Measurements from ENCODE around the gene RALY. TPM values are rescaled to one million over a fixed set of nuclear protein-coding genes. Genes with fewer than 3 reads are reported as not detected.

RALY gene
- total RNA-seq, 1 experiment from 2014 or later: 119 TPM

DNA sequence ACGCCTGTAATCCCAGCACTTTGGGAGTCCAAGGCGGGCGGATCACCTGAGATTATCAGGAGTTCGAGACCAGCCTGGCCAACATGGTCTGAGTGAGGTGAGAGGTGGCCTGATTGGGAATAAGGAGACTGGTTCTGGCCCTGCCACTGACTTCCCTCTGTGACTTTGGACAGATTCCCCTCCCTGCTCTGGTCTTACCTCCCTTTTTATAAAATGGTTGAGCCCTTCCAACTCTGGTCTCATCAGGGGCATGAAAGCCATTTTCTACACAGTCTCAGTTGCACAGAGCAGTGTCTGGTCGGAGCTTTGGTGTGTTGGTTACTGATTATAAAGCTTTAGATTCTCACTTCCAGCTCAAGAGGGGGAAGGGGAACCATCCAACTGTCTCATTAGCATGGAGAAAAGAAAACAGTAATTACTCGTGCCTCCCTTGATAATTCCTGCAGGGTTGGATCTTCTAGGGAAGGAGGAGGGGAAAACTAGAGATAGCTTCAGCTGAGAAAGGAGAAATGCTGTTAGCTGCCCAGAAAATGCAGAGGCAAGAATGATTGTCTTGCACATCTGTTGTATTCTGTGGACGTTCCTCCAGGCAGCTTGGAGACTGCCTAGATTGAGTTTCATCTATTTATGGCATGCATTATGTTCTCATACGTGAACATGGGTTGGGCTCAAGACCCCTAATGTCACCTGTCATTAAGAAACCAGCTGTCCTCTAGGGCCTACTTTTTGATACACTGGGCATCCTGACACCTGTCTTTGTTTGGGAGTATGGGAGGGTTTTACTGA lies 30.4 kb downstream of the RALY start:
- ATAC-seq (no peak), DNase-seq (ENCODE audit: low read depth, low spot score) (no peak)
- ChIA-PET CTCF (interaction anchor here (0.6 kb wide), 1 partner anchor 675 kb away, joined by 6 read pairs; no protein-coding TSS in a partner anchor), RAD21 (ENCODE audit: low non-redundant PET in 1 of 2, low total read pairs in 2 of 2, uncharacterized antibody in 2 of 2, unreplicated experiment in 2 of 2) (no interaction called here), POLR2A (no interaction called here)
- H3K9ac ChIP-seq (ENCODE audit: low read length): no peak overlapping the region
- no peak overlapping the region for H2AFZ ChIP-seq (ENCODE audit: low read depth, low read length, poor library complexity, severe bottlenecking)
- no peak overlapping the region for H3K4me3 ChIP-seq (replicated peaks in 1 of 2; ENCODE audit: low read depth in 1 of 2, low read length in 2 of 2)
- intact Hi-C loops (cut with micrococcal nuclease): no loop called here
- H3K9me3 ChIP-seq (ENCODE audit: control insufficient read depth in 1 of 2, insufficient read depth in 1 of 2, low read depth in 1 of 2, low read length in 2 of 2): no peaks in the 10 kb centered on the region
- H3K9me2 ChIP-seq (ENCODE audit: insufficient read depth): no peaks in the 10 kb centered on the region
- no peak overlapping the region for H3K27ac ChIP-seq (ENCODE audit: low read depth, low read length)
- TF ChIP-seq CBX3 (IDR thresholded peaks at IDR 0.05; ENCODE audit: low read depth): no peak
- TF ChIP-seq POLR2A (IDR thresholded peaks at IDR 0.05; ENCODE audit: borderline replicate concordance, extremely low read depth, insufficient read depth, insufficient read length): no peak
- no peak for TF ChIP-seq JUND (IDR thresholded peaks at IDR 0.05)
- TF ChIP-seq FOSL1 (IDR thresholded peaks at IDR 0.05; ENCODE audit: low read depth): no peak
- no peak for TF ChIP-seq SIN3A (IDR thresholded peaks at IDR 0.05; ENCODE audit: low read depth)
- TF ChIP-seq, protein P1, sequence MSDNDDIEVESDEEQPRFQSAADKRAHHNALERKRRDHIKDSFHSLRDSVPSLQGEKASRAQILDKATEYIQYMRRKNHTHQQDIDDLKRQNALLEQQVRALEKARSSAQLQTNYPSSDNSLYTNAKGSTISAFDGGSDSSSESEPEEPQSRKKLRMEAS (IDR thresholded peaks at IDR 0.05): no peak
- TF ChIP-seq, protein P2, sequence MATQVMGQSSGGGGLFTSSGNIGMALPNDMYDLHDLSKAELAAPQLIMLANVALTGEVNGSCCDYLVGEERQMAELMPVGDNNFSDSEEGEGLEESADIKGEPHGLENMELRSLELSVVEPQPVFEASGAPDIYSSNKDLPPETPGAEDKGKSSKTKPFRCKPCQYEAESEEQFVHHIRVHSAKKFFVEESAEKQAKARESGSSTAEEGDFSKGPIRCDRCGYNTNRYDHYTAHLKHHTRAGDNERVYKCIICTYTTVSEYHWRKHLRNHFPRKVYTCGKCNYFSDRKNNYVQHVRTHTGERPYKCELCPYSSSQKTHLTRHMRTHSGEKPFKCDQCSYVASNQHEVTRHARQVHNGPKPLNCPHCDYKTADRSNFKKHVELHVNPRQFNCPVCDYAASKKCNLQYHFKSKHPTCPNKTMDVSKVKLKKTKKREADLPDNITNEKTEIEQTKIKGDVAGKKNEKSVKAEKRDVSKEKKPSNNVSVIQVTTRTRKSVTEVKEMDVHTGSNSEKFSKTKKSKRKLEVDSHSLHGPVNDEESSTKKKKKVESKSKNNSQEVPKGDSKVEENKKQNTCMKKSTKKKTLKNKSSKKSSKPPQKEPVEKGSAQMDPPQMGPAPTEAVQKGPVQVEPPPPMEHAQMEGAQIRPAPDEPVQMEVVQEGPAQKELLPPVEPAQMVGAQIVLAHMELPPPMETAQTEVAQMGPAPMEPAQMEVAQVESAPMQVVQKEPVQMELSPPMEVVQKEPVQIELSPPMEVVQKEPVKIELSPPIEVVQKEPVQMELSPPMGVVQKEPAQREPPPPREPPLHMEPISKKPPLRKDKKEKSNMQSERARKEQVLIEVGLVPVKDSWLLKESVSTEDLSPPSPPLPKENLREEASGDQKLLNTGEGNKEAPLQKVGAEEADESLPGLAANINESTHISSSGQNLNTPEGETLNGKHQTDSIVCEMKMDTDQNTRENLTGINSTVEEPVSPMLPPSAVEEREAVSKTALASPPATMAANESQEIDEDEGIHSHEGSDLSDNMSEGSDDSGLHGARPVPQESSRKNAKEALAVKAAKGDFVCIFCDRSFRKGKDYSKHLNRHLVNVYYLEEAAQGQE (IDR thresholded peaks at IDR 0.05; ENCODE audit: low read depth): no peak
- no peak for TF ChIP-seq EGR1 (IDR thresholded peaks at IDR 0.05; ENCODE audit: low read depth)
- TF ChIP-seq ELF1 (IDR thresholded peaks at IDR 0.05; ENCODE audit: borderline replicate concordance, low read depth): no peak
- TF ChIP-seq RAD21 (IDR thresholded peaks at IDR 0.05; ENCODE audit: low read depth): no peak
- no peak for TF ChIP-seq EZH2 (IDR thresholded peaks at IDR 0.05)
- TF ChIP-seq, protein P3, sequence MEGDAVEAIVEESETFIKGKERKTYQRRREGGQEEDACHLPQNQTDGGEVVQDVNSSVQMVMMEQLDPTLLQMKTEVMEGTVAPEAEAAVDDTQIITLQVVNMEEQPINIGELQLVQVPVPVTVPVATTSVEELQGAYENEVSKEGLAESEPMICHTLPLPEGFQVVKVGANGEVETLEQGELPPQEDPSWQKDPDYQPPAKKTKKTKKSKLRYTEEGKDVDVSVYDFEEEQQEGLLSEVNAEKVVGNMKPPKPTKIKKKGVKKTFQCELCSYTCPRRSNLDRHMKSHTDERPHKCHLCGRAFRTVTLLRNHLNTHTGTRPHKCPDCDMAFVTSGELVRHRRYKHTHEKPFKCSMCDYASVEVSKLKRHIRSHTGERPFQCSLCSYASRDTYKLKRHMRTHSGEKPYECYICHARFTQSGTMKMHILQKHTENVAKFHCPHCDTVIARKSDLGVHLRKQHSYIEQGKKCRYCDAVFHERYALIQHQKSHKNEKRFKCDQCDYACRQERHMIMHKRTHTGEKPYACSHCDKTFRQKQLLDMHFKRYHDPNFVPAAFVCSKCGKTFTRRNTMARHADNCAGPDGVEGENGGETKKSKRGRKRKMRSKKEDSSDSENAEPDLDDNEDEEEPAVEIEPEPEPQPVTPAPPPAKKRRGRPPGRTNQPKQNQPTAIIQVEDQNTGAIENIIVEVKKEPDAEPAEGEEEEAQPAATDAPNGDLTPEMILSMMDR (IDR thresholded peaks at IDR 0.05 in 2 of 3, conservative IDR thresholded peaks at IDR 0.05 in 1 of 3; ENCODE audit: borderline replicate concordance in 1 of 3, insufficient read depth in 1 of 3, low read depth in 2 of 3, low read length in 2 of 3): no peak
- no peak for TF ChIP-seq POLR2AphosphoS5 (IDR thresholded peaks at IDR 0.05; ENCODE audit: low read depth, low read length)
- TF ChIP-seq, protein P4, sequence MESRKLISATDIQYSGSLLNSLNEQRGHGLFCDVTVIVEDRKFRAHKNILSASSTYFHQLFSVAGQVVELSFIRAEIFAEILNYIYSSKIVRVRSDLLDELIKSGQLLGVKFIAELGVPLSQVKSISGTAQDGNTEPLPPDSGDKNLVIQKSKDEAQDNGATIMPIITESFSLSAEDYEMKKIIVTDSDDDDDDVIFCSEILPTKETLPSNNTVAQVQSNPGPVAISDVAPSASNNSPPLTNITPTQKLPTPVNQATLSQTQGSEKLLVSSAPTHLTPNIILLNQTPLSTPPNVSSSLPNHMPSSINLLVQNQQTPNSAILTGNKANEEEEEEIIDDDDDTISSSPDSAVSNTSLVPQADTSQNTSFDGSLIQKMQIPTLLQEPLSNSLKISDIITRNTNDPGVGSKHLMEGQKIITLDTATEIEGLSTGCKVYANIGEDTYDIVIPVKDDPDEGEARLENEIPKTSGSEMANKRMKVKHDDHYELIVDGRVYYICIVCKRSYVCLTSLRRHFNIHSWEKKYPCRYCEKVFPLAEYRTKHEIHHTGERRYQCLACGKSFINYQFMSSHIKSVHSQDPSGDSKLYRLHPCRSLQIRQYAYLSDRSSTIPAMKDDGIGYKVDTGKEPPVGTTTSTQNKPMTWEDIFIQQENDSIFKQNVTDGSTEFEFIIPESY (IDR thresholded peaks at IDR 0.05; ENCODE audit: extremely low read depth, insufficient replicate concordance, low read length): no peak
- H3K4me1 ChIP-seq (ENCODE audit: control insufficient read depth in 1 of 2, insufficient read depth in 2 of 2, low read length in 2 of 2): peaks cover 7 to 14% of the 10 kb centered on the region in 2 experiments; a peak in 3 of 4 replicates
- no TSS peak for BruUV-seq (replicated peaks)
- H3K27me3 ChIP-seq (ENCODE audit: insufficient read depth, low read length): no peaks in the 10 kb centered on the region
- peaks cover 86% of the 10 kb centered on the region for H3K79me2 ChIP-seq (ENCODE audit: insufficient read depth, low read length)
- no peaks in the 10 kb centered on the region for H3K36me3 ChIP-seq (ENCODE audit: control insufficient read depth in 1 of 2, insufficient read depth in 2 of 2, low read length in 2 of 2)
- peaks cover 5% of the 10 kb centered on the region; the same call in 1 of the 2 replicates for H4K20me1 ChIP-seq (ENCODE audit: insufficient read depth)
- H3K4me2 ChIP-seq (ENCODE audit: low read length): no peak overlapping the region

All from HCT116 (cell line).